Mucosa of gallbladder (tissue), 1 donor: ENCODE data around the gene AFG3L2. TPM values are rescaled to one million over a fixed set of nuclear protein-coding genes. Genes with fewer than 3 reads are reported as not detected.
"Not testable (repeated sequence)": the region's sequence is repeated elsewhere in the genome, so short reads cannot be mapped to it uniquely, and the experiment has no call there.

Experiments used
- DNase-seq: peaks from one replicate; pipeline ENCODE4 v3.0.0-alpha.2; 2020; ENCODE audit warnings: low spot score
- total RNA-seq: library from RNA; stranded (reverse); gene quantifications from one replicate; pipeline ENCODE4 v1.2.1, GENCODE V29; 2021
- donor health status: DM: no; HTN: no; CAD: no.

Gene AFG3L2
- total RNA-seq, 1 donor from 2014 or later: 39.2 TPM

GRCh38 chr18:12397254-12397653 lies 20.2 kb upstream of the AFG3L2 start:
- no peak for DNase-seq

- no peak for DNase-seq
These were observed 17.4 kb upstream of the AFG3L2 start for GRCh38 chr18:12394428-12394827.

- no peak for DNase-seq
These were observed 17.0 kb upstream of the AFG3L2 start for GRCh38 chr18:12393998-12394397.

GRCh38 chr18:12393510-12393909 lies 16.5 kb upstream of the AFG3L2 start:
- DNase-seq: no peak

GRCh38 chr18:12391487-12392165 lies 14.6 kb upstream of the AFG3L2 start:
- DNase-seq: peak; percentile 62

- no peak for DNase-seq
These were observed 11.4 kb upstream of the AFG3L2 start for GRCh38 chr18:12388442-12388841.

GRCh38 chr18:12384261-12384660 lies 7.2 kb upstream of the AFG3L2 start:
- DNase-seq: no peak

GRCh38 chr18:12383759-12384158 lies 6.7 kb upstream of the AFG3L2 start:
- DNase-seq: not testable (repeated sequence)

GRCh38 chr18:12382221-12382814 lies 5.3 kb upstream of the AFG3L2 start:
- not testable (repeated sequence) for DNase-seq

GRCh38 chr18:12378198-12378558 lies 1.2 kb upstream of the AFG3L2 start:
- DNase-seq: not testable (repeated sequence)

- DNase-seq: no peak
These were observed 650 bp upstream of the AFG3L2 start for GRCh38 chr18:12377556-12378197.

- DNase-seq: no peak
These were observed 833 bp downstream of the AFG3L2 start for GRCh38 chr18:12376034-12376753.

GRCh38 chr18:12374401-12374800 lies 2.6 kb downstream of the AFG3L2 start:
- DNase-seq: no peak

GRCh38 chr18:12373771-12374116 lies 3.3 kb downstream of the AFG3L2 start:
- no peak for DNase-seq

- no peak for DNase-seq
These were observed 3.8 kb downstream of the AFG3L2 start for GRCh38 chr18:12373116-12373770.

- DNase-seq: no peak
These were observed 4.6 kb downstream of the AFG3L2 start for GRCh38 chr18:12372406-12372805.

GRCh38 chr18:12371590-12371989 lies 5.4 kb downstream of the AFG3L2 start:
- no peak for DNase-seq

GRCh38 chr18:12369211-12369610 lies 7.8 kb downstream of the AFG3L2 start:
- no peak for DNase-seq

GRCh38 chr18:12366784-12367183 lies 10.2 kb downstream of the AFG3L2 start:
- no peak for DNase-seq

GRCh38 chr18:12366379-12366778 lies 10.6 kb downstream of the AFG3L2 start:
- no peak for DNase-seq

- no peak for DNase-seq
These were observed 14.4 kb downstream of the AFG3L2 start for GRCh38 chr18:12362473-12363174.
